ENCODE results near the gene SIPA1L3. TPM values are rescaled to one million over a fixed set of nuclear protein-coding genes. Genes with fewer than 3 reads are reported as not detected.
A peak's percentile ranks its signal among the peaks of the same experiment; 100 is the strongest.

Gene SIPA1L3
- total and polyA plus RNA-seq, 2 experiments from 2014 or later = 9.3 to 30.3 TPM

- Histone ChIP-seq H3K4me1 (ENCODE audit: low read depth) (peaks cover under 1% of the 10 kb centered on the region), H3K36me3 (no peaks in the 10 kb centered on the region), H3K27ac (no peak overlapping the region), H3K9me3 (ENCODE audit: low read depth) (no peaks in the 10 kb centered on the region), H3K4me3 (no peak overlapping the region), H3K27me3 (no peaks in the 10 kb centered on the region)
- TF ChIP-seq CTCF (IDR thresholded peaks at IDR 0.05; ENCODE audit: low read depth, low read length) = no peak
- peak in 1 of 2 donors; percentile 78 for DNase-seq (ENCODE audit: low read depth in 1 of 2, low spot score in 1 of 2)
These were observed 124.4 kb downstream of the SIPA1L3 start for GRCh38 chr19:38031423-38031770.

GRCh38 chr19:38032151-38032550 lies 125.1 kb downstream of the SIPA1L3 start:
- TF ChIP-seq CTCF (IDR thresholded peaks at IDR 0.05; ENCODE audit: low read depth, low read length) = no peak
- Histone ChIP-seq H3K27ac (peak overlapping the region; percentile 13), H3K27me3 (no peaks in the 10 kb centered on the region), H3K4me3 (no peak overlapping the region), H3K36me3 (no peaks in the 10 kb centered on the region), H3K4me1 (ENCODE audit: low read depth) (peaks cover 7% of the 10 kb centered on the region), H3K9me3 (ENCODE audit: low read depth) (no peaks in the 10 kb centered on the region)
- DNase-seq (ENCODE audit: low read depth in 1 of 2, low spot score in 1 of 2) = peak in 1 of 2 donors; percentile 69

GRCh38 chr19:38032951-38033350 lies 125.9 kb downstream of the SIPA1L3 start:
- Histone ChIP-seq H3K9me3 (ENCODE audit: low read depth) (no peaks in the 10 kb centered on the region), H3K27me3 (no peaks in the 10 kb centered on the region), H3K36me3 (no peaks in the 10 kb centered on the region), H3K4me3 (no peak overlapping the region), H3K27ac (no peak overlapping the region), H3K4me1 (ENCODE audit: low read depth) (peaks cover 15% of the 10 kb centered on the region)
- no peak for TF ChIP-seq CTCF (IDR thresholded peaks at IDR 0.05; ENCODE audit: low read depth, low read length)
- peak in 1 of 2 donors; percentile 62 for DNase-seq (ENCODE audit: low read depth in 1 of 2, low spot score in 1 of 2)

GRCh38 chr19:38033658-38034491 lies 126.9 kb downstream of the SIPA1L3 start:
- no peaks in the 10 kb centered on the region for H3K27me3 ChIP-seq
- TF ChIP-seq CTCF (IDR thresholded peaks at IDR 0.05; ENCODE audit: low read depth, low read length) = no peak
- DNase-seq (ENCODE audit: low read depth in 1 of 2, low spot score in 1 of 2) = no peak
- peaks cover 18% of the 10 kb centered on the region for H3K4me1 ChIP-seq (ENCODE audit: low read depth)
- H3K4me3 ChIP-seq = no peak overlapping the region
- H3K27ac ChIP-seq = no peak overlapping the region
- H3K9me3 ChIP-seq (ENCODE audit: low read depth) = no peaks in the 10 kb centered on the region
- H3K36me3 ChIP-seq = no peaks in the 10 kb centered on the region

GRCh38 chr19:38034492-38034860 lies 127.5 kb downstream of the SIPA1L3 start:
- no peaks in the 10 kb centered on the region for H3K36me3 ChIP-seq
- no peak overlapping the region for H3K4me3 ChIP-seq
- TF ChIP-seq CTCF (IDR thresholded peaks at IDR 0.05; ENCODE audit: low read depth, low read length) = no peak
- no peak overlapping the region for H3K27ac ChIP-seq
- H3K4me1 ChIP-seq (ENCODE audit: low read depth) = peaks cover 18% of the 10 kb centered on the region
- no peaks in the 10 kb centered on the region for H3K27me3 ChIP-seq
- H3K9me3 ChIP-seq (ENCODE audit: low read depth) = no peaks in the 10 kb centered on the region
- DNase-seq (ENCODE audit: low read depth in 1 of 2, low spot score in 1 of 2) = peak in 1 of 2 donors; percentile 19
